Fibroblast of villous mesenchyme (primary cell): ENCODE results near the gene DNAJB9. TPM values are rescaled to one million over a fixed set of nuclear protein-coding genes. Genes with fewer than 3 reads are reported as not detected.

Experiments used
- DNase-seq: peaks from one replicate; pipeline ENCODE4 v3.0.0-alpha.2; 2010; ENCODE audit warnings: low read depth
- H3K4me3 ChIP-seq: 2 replicates; pipeline ENCODE4 v1.5.1; 2011; ENCODE audit warnings: low read depth, mild to moderate bottlenecking, low read length
- CTCF ChIP-seq: IDR thresholded peaks from 2 replicates; pipeline ENCODE4 v1.5.1; 2012; ENCODE audit warnings: low read depth, mild to moderate bottlenecking, low read length; ENCODE audit not compliant: insufficient read depth
- total RNA-seq: library from RNA; depleted of rRNA; stranded (reverse); fragments of >200 nt; gene quantifications from 2 replicates; pipeline ENCODE4 v1.2.3, GENCODE V29; 2012

DNAJB9 gene
- total RNA-seq, 1 donor: 41.9 TPM

GRCh38 chr7:108570146-108570755 lies 577 bp downstream of the DNAJB9 start:
- peak overlapping the region; percentile 98 for H3K4me3 ChIP-seq
- DNase-seq: peak; percentile 65
- TF ChIP-seq CTCF: no peak

DNA sequence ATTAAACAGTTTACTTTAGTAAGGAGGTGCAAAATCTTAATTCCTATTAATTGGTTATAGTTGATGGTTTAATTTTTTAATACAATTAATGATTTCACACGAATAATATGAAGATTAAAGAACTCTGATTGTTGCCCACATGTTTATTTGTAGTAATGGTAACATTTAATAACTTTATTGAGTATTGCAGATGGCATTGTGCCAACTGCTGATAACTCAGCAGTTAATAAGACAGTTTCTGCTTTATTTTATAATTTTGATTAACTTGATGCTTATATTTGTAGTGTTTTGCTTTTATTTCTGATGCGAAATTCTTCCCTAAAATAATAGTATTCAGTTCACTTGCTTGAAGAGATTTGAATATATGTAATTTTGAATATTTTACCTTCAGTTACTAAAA lies 2.8 kb downstream of the DNAJB9 start:
- H3K4me3 ChIP-seq: no peak overlapping the region
- DNase-seq: no peak
- TF ChIP-seq CTCF: no peak

DNA sequence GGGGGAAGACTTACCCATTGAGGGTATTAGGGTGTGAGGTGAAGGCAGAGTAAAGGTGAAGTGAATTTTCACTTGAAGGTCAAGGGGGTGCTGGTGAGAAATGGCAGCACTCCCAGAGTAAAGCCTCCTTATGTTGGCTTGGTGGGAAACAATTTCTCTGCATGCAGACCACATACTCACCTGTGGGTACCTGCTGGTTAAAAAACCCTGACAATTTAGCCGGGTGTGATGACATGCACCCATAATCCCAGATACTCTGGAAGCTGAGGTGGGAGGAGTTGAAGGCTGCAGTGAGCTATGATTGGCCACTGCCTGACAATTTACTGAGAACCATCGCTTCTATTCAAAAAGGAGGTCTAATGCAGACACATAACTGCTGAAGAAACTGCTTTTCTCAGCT lies 5.5 kb downstream of the DNAJB9 start:
- TF ChIP-seq CTCF: no peak
- no peak for DNase-seq
- no peak overlapping the region for H3K4me3 ChIP-seq

DNA sequence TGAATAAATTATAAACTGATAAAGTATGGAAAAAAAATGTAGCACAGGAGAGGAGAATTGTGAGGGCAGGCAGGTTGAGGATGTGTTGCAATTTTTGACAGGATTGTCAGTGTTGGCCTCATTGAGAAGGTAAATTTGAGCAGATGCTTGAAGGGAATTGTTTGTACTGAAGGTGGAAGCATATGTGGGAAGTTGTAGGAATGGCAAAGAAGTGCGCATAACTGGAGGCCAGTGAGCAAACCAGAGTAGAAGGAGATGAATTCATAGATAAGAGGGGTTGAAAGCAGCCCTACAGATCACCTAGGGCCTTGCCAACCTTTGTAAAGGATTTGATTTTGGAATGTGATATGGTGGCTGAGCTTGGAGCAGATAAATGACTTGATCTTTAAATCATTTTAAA lies 6.4 kb downstream of the DNAJB9 start:
- H3K4me3 ChIP-seq: no peak overlapping the region
- no peak for TF ChIP-seq CTCF
- DNase-seq: no peak

- no peak for DNase-seq
- no peak for TF ChIP-seq CTCF
- no peak overlapping the region for H3K4me3 ChIP-seq
Observed at GRCh38 chr7:108578937-108579336, 9.3 kb downstream of the DNAJB9 start.

GRCh38 chr7:108580298-108580697 lies 10.6 kb downstream of the DNAJB9 start:
- no peak overlapping the region for H3K4me3 ChIP-seq
- DNase-seq: no peak
- TF ChIP-seq CTCF: no peak
